ENCODE results near the gene MBD3L1.

- TF ChIP-seq FOXK2 (IDR thresholded peaks at IDR 0.05) (no peak), TARDBP (IDR thresholded peaks at IDR 0.05) (no peak), ZNF384 (IDR thresholded peaks at IDR 0.05) (no peak), NFRKB (IDR thresholded peaks at IDR 0.05) (no peak), SP1 (IDR thresholded peaks at IDR 0.05) (no peak), FOXM1 (IDR thresholded peaks at IDR 0.05; ENCODE audit: borderline replicate concordance) (no peak), CTBP1 (IDR thresholded peaks at IDR 0.05; ENCODE audit: borderline replicate concordance) (no peak)
- TF ChIP-seq, protein P1, sequence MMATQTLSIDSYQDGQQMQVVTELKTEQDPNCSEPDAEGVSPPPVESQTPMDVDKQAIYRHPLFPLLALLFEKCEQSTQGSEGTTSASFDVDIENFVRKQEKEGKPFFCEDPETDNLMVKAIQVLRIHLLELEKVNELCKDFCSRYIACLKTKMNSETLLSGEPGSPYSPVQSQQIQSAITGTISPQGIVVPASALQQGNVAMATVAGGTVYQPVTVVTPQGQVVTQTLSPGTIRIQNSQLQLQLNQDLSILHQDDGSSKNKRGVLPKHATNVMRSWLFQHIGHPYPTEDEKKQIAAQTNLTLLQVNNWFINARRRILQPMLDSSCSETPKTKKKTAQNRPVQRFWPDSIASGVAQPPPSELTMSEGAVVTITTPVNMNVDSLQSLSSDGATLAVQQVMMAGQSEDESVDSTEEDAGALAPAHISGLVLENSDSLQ (IDR thresholded peaks at IDR 0.05) = no peak
Measured at GRCh38 chr19:8831832-8832131, 395 bp upstream of the MBD3L1 start.
